GM23338 (cell line): ENCODE data around the gene RAX2. TPM values are rescaled to one million over a fixed set of nuclear protein-coding genes. Genes with fewer than 3 reads are reported as not detected.

Experiments used
- ATAC-seq: fragments of 200-7000 bp; cut with Tn5 transposase; 3 replicates; pipeline ENCODE4 v1.9.1; 2020
- DNase-seq: peaks from one replicate; pipeline ENCODE4 v3.0.0-alpha.2; 2015; ENCODE audit warnings: low spot score
- H2AFZ ChIP-seq: fragments of 200-600 bp; sonication (generic); 2 replicates; pipeline ENCODE4 v1.8.0; 2016; ENCODE audit warnings: antibody characterized with exemption, mild to moderate bottlenecking, moderate library complexity
- H3F3A ChIP-seq: fragments of 200-600 bp; sonication (generic); replicated peaks from 2 replicates; pipeline ENCODE4 v1.8.0; 2017; ENCODE audit warnings: antibody characterized with exemption, mixed run types, low read depth
- H3K27ac ChIP-seq: fragments of 200-600 bp; sonication (generic); 2 replicates; pipeline ENCODE4 v1.6.1; 2016; ENCODE audit warnings: low read depth
- H3K27me3 ChIP-seq: fragments of 200-600 bp; sonication (generic); 2 replicates; pipeline ENCODE4 v1.8.0; 2016; ENCODE audit warnings: mild to moderate bottlenecking, mixed run types, moderate library complexity; ENCODE audit not compliant: insufficient read depth
- H3K36me3 ChIP-seq: fragments of 200-600 bp; sonication (generic); 2 replicates; pipeline ENCODE4 v1.8.0; 2016; ENCODE audit warnings: mild to moderate bottlenecking; ENCODE audit not compliant: insufficient read depth
- H3K4me1 ChIP-seq: fragments of 200-600 bp; sonication (generic); 2 replicates; pipeline ENCODE4 v1.8.0; 2016; ENCODE audit warnings: mild to moderate bottlenecking, moderate library complexity; ENCODE audit not compliant: insufficient read depth
- H3K4me2 ChIP-seq: fragments of 200-600 bp; sonication (generic); 2 replicates; pipeline ENCODE4 v1.7.1; 2017; ENCODE audit warnings: mixed run types
- H3K4me3 ChIP-seq: fragments of 200-600 bp; sonication (generic); 2 replicates; pipeline ENCODE4 v1.6.1; 2016; ENCODE audit warnings: mixed run types
- H3K79me2 ChIP-seq: fragments of 200-600 bp; sonication (generic); replicated peaks from 2 replicates; pipeline ENCODE4 v1.8.0; 2017; ENCODE audit warnings: mild to moderate bottlenecking; ENCODE audit not compliant: insufficient read depth
- H3K9me2 ChIP-seq: fragments of 200-600 bp; sonication (generic); 2 replicates; pipeline ENCODE4 v1.8.0; 2017; ENCODE audit not compliant: insufficient read depth
- H4K20me1 ChIP-seq: fragments of 200-600 bp; sonication (generic); replicated peaks from 2 replicates; pipeline ENCODE4 v1.8.0; 2017; ENCODE audit warnings: mild to moderate bottlenecking; ENCODE audit not compliant: insufficient read depth
- H3K27ac Mint-ChIP-seq: 2 replicates; pipeline ENCODE4 v1.8.0; 2020; ENCODE audit warnings: inconsistent platforms, mild to moderate bottlenecking, moderate library complexity, mixed read lengths
- H3K27me3 Mint-ChIP-seq: 3 replicates; pipeline ENCODE4 v1.8.0; 2022; ENCODE audit warnings: low read depth, mild to moderate bottlenecking, moderate library complexity, mixed read lengths, inconsistent platforms; ENCODE audit not compliant: insufficient read depth, poor library complexity
- H3K36me3 Mint-ChIP-seq: 3 replicates; pipeline ENCODE4 v1.8.0; 2021; ENCODE audit warnings: low read depth, mild to moderate bottlenecking, inconsistent platforms, moderate library complexity, mixed read lengths
- H3K4me1 Mint-ChIP-seq: 3 replicates; pipeline ENCODE4 v1.8.0; 2020; ENCODE audit warnings: mild to moderate bottlenecking, inconsistent platforms, mixed read lengths
- H3K4me3 Mint-ChIP-seq: 3 replicates; pipeline ENCODE4 v1.8.0; 2021; ENCODE audit warnings: moderate library complexity, mild to moderate bottlenecking, inconsistent platforms, mixed read lengths
- H3K9me3 Mint-ChIP-seq: 3 replicates; pipeline ENCODE4 v1.8.0; 2020; ENCODE audit warnings: moderate library complexity, mild to moderate bottlenecking, inconsistent platforms, mixed read lengths
- CREB1 ChIP-seq: fragments of 250-450 bp; sonication (Bioruptor Pico); IDR thresholded peaks from 2 replicates; pipeline ENCODE4 v1.5.0; 2020; ENCODE audit warnings: low read depth, mild to moderate bottlenecking, moderate library complexity
- EZH2 ChIP-seq: fragments of 200-600 bp; sonication (generic); IDR thresholded peaks from one replicate; pipeline ENCODE4 v1.8.0; 2017; ENCODE audit warnings: antibody characterized with exemption, mild to moderate bottlenecking, low read depth; ENCODE audit not compliant: unreplicated experiment
- EZH2phosphoT487 ChIP-seq: fragments of 200-600 bp; sonication (generic); IDR thresholded peaks from one replicate; pipeline ENCODE4 v1.8.1; 2018; ENCODE audit warnings: antibody characterized with exemption; ENCODE audit not compliant: unreplicated experiment
- JUNB ChIP-seq: IDR thresholded peaks from one replicate; pipeline ENCODE4 v1.6.1; 2016; ENCODE audit warnings: antibody characterized with exemption; ENCODE audit not compliant: unreplicated experiment
- NANOG ChIP-seq: IDR thresholded peaks from 2 replicates; pipeline ENCODE4 v1.6.1; 2016; ENCODE audit warnings: antibody characterized with exemption, borderline replicate concordance
- POLR2AphosphoS5 ChIP-seq: IDR thresholded peaks from 2 replicates; pipeline ENCODE4 v1.6.1; 2016; ENCODE audit warnings: antibody characterized with exemption, low read depth
- STAT1 ChIP-seq: IDR thresholded peaks from one replicate; pipeline ENCODE4 v1.6.1; 2016; ENCODE audit warnings: antibody characterized with exemption; ENCODE audit not compliant: unreplicated experiment
- ZNF114 ChIP-seq: fragments of 250-450 bp; sonication (Bioruptor Pico); IDR thresholded peaks from 2 replicates; pipeline ENCODE4 v1.5.0; 2020; ENCODE audit warnings: mild to moderate bottlenecking, moderate library complexity
- ZNF331 ChIP-seq: fragments of 250-450 bp; sonication (Bioruptor Pico); IDR thresholded peaks from 2 replicates; pipeline ENCODE4 v1.5.0; 2020; ENCODE audit warnings: low read depth, mild to moderate bottlenecking, moderate library complexity
- polyA plus RNA-seq: library from polyadenylated mRNA; unstranded; fragments of >200 nt; fragmentation: Nextera tagmentation; extraction: Ambion mirVana; gene quantifications from 2 replicates; pipeline ENCODE4 v1.2.1, GENCODE V29; 2016
- total RNA-seq: library from RNA; depleted of rRNA; stranded (reverse); fragments of >200 nt; shearing (Covaris generic); gene quantifications from 2 replicates; pipeline ENCODE4 v1.2.3, GENCODE V29; 2014
- TF ChIP-seq, protein P1 (sequence below): IDR thresholded peaks from one replicate; pipeline ENCODE4 v1.6.1; 2018; ENCODE audit warnings: antibody characterized with exemption; ENCODE audit not compliant: unreplicated experiment
- TF ChIP-seq, protein P2 (sequence below): fragments of 250-450 bp; sonication (Bioruptor Pico); IDR thresholded peaks from 2 replicates; pipeline ENCODE4 v1.5.0; 2020; ENCODE audit warnings: mild to moderate bottlenecking, moderate library complexity
- TF ChIP-seq, protein P3 (sequence below): IDR thresholded peaks from 2 replicates; pipeline ENCODE4 v1.6.1; 2016; ENCODE audit warnings: antibody characterized with exemption
- TF ChIP-seq, protein P4 (sequence below), 2 experiments: fragments of 200-600 bp in 1 of 2; sonication (generic) in 1 of 2; conservative IDR thresholded peaks; 2 replicates each; pipeline versions ENCODE4 v1.5.1 to v1.6.1; 2016 to 2017; ENCODE audit warnings: antibody characterized with exemption in 2 of 2, low read depth in 2 of 2, mild to moderate bottlenecking in 2 of 2, moderate library complexity in 1 of 2

Gene RAX2
- total and polyA plus RNA-seq, 2 experiments from 2014 or later, result 0.13 TPM; not detected in 1

DNA sequence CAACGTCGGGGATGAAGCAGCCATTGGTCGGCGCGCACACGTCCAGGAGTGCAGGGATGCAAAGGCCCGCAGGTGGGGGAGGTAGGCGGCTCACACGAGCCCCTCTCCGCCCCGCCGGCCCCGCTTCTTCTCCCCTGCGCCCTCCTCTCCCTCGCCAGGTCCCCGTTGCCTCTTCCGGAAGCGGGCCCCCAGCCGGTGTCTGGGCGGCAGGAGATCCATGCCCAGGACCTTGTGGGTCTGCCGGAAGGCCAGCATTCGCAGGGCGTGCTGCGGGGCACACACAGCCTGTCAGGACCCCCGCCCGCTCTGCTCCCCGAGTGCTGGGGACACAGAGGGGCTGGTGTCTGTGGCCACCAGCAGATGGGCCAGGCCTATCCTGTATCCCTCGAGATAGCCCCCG lies 33.8 kb upstream of the RAX2 start:
- H3K36me3 ChIP-seq, result no peaks in the 10 kb centered on the region
- H3K27ac ChIP-seq, result no peak overlapping the region
- TF ChIP-seq EZH2 (no peak), JUNB (no peak), ZNF114 (no peak), NANOG (no peak), ZNF331 (CRISPR knock-in tag) (no peak), CREB1 (CRISPR knock-in tag) (no peak), STAT1 (no peak), EZH2phosphoT487 (no peak), POLR2AphosphoS5 (no peak)
- TF ChIP-seq, protein P1, sequence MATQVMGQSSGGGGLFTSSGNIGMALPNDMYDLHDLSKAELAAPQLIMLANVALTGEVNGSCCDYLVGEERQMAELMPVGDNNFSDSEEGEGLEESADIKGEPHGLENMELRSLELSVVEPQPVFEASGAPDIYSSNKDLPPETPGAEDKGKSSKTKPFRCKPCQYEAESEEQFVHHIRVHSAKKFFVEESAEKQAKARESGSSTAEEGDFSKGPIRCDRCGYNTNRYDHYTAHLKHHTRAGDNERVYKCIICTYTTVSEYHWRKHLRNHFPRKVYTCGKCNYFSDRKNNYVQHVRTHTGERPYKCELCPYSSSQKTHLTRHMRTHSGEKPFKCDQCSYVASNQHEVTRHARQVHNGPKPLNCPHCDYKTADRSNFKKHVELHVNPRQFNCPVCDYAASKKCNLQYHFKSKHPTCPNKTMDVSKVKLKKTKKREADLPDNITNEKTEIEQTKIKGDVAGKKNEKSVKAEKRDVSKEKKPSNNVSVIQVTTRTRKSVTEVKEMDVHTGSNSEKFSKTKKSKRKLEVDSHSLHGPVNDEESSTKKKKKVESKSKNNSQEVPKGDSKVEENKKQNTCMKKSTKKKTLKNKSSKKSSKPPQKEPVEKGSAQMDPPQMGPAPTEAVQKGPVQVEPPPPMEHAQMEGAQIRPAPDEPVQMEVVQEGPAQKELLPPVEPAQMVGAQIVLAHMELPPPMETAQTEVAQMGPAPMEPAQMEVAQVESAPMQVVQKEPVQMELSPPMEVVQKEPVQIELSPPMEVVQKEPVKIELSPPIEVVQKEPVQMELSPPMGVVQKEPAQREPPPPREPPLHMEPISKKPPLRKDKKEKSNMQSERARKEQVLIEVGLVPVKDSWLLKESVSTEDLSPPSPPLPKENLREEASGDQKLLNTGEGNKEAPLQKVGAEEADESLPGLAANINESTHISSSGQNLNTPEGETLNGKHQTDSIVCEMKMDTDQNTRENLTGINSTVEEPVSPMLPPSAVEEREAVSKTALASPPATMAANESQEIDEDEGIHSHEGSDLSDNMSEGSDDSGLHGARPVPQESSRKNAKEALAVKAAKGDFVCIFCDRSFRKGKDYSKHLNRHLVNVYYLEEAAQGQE, result no peak
- TF ChIP-seq, protein P2, sequence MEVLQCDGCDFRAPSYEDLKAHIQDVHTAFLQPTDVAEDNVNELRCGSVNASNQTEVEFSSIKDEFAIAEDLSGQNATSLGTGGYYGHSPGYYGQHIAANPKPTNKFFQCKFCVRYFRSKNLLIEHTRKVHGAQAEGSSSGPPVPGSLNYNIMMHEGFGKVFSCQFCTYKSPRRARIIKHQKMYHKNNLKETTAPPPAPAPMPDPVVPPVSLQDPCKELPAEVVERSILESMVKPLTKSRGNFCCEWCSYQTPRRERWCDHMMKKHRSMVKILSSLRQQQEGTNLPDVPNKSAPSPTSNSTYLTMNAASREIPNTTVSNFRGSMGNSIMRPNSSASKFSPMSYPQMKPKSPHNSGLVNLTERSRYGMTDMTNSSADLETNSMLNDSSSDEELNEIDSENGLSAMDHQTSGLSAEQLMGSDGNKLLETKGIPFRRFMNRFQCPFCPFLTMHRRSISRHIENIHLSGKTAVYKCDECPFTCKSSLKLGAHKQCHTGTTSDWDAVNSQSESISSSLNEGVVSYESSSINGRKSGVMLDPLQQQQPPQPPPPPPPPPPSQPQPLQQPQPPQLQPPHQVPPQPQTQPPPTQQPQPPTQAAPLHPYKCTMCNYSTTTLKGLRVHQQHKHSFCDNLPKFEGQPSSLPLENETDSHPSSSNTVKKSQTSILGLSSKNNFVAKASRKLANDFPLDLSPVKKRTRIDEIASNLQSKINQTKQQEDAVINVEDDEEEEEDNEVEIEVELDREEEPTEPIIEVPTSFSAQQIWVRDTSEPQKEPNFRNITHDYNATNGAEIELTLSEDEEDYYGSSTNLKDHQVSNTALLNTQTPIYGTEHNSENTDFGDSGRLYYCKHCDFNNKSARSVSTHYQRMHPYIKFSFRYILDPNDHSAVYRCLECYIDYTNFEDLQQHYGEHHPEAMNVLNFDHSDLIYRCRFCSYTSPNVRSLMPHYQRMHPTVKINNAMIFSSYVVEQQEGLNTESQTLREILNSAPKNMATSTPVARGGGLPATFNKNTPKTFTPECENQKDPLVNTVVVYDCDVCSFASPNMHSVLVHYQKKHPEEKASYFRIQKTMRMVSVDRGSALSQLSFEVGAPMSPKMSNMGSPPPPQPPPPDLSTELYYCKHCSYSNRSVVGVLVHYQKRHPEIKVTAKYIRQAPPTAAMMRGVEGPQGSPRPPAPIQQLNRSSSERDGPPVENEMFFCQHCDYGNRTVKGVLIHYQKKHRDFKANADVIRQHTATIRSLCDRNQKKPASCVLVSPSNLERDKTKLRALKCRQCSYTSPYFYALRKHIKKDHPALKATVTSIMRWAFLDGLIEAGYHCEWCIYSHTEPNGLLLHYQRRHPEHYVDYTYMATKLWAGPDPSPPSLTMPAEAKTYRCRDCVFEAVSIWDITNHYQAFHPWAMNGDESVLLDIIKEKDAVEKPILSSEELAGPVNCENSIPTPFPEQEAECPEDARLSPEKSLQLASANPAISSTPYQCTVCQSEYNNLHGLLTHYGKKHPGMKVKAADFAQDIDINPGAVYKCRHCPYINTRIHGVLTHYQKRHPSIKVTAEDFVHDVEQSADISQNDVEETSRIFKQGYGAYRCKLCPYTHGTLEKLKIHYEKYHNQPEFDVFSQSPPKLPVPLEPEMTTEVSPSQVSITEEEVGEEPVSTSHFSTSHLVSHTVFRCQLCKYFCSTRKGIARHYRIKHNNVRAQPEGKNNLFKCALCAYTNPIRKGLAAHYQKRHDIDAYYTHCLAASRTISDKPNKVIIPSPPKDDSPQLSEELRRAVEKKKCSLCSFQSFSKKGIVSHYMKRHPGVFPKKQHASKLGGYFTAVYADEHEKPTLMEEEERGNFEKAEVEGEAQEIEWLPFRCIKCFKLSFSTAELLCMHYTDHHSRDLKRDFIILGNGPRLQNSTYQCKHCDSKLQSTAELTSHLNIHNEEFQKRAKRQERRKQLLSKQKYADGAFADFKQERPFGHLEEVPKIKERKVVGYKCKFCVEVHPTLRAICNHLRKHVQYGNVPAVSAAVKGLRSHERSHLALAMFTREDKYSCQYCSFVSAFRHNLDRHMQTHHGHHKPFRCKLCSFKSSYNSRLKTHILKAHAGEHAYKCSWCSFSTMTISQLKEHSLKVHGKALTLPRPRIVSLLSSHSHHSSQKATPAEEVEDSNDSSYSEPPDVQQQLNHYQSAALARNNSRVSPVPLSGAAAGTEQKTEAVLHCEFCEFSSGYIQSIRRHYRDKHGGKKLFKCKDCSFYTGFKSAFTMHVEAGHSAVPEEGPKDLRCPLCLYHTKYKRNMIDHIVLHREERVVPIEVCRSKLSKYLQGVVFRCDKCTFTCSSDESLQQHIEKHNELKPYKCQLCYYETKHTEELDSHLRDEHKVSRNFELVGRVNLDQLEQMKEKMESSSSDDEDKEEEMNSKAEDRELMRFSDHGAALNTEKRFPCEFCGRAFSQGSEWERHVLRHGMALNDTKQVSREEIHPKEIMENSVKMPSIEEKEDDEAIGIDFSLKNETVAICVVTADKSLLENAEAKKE (CRISPR knock-in tag), result no peak
- TF ChIP-seq, protein P3, sequence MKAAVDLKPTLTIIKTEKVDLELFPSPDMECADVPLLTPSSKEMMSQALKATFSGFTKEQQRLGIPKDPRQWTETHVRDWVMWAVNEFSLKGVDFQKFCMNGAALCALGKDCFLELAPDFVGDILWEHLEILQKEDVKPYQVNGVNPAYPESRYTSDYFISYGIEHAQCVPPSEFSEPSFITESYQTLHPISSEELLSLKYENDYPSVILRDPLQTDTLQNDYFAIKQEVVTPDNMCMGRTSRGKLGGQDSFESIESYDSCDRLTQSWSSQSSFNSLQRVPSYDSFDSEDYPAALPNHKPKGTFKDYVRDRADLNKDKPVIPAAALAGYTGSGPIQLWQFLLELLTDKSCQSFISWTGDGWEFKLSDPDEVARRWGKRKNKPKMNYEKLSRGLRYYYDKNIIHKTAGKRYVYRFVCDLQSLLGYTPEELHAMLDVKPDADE, result no peak
- TF ChIP-seq, protein P4, sequence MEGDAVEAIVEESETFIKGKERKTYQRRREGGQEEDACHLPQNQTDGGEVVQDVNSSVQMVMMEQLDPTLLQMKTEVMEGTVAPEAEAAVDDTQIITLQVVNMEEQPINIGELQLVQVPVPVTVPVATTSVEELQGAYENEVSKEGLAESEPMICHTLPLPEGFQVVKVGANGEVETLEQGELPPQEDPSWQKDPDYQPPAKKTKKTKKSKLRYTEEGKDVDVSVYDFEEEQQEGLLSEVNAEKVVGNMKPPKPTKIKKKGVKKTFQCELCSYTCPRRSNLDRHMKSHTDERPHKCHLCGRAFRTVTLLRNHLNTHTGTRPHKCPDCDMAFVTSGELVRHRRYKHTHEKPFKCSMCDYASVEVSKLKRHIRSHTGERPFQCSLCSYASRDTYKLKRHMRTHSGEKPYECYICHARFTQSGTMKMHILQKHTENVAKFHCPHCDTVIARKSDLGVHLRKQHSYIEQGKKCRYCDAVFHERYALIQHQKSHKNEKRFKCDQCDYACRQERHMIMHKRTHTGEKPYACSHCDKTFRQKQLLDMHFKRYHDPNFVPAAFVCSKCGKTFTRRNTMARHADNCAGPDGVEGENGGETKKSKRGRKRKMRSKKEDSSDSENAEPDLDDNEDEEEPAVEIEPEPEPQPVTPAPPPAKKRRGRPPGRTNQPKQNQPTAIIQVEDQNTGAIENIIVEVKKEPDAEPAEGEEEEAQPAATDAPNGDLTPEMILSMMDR (conservative IDR thresholded peaks at IDR 0.05; ENCODE audit: low read depth in 2 of 2), result no peak
- Mint-ChIP-seq H3K27me3 (peaks cover 16% of the 10 kb centered on the region), H3K4me3 (no peak overlapping the region), H3K36me3 (no peaks in the 10 kb centered on the region), H3K4me1 (no peaks in the 10 kb centered on the region; the same call in 2 of the 3 replicates), H3K9me3 (peaks cover 4% of the 10 kb centered on the region; the same call in 1 of the 3 replicates), H3K27ac (no peak overlapping the region)
- H3K79me2 ChIP-seq, result no peaks in the 10 kb centered on the region
- ATAC-seq (no peak), DNase-seq (no peak)
- peaks cover 18% of the 10 kb centered on the region for H3F3A ChIP-seq
- no peak overlapping the region for H3K4me3 ChIP-seq
- peaks cover 6% of the 10 kb centered on the region; the same call in 1 of the 2 replicates for H3K27me3 ChIP-seq
- no peak overlapping the region for H2AFZ ChIP-seq
- no peaks in the 10 kb centered on the region for H3K9me2 ChIP-seq
- H3K4me2 ChIP-seq, result no peak overlapping the region
- H3K4me1 ChIP-seq, result no peaks in the 10 kb centered on the region; the same call in 1 of the 2 replicates
- no peaks in the 10 kb centered on the region for H4K20me1 ChIP-seq
